Caco-2 (cell line): Measurements from ENCODE around the gene MEGF6. TPM values are rescaled to one million over a fixed set of nuclear protein-coding genes. Genes with fewer than 3 reads are reported as not detected.
A peak's percentile ranks its signal among the peaks of the same experiment; 100 is the strongest.

Source experiments
- BruUV-seq: library from RNA; stranded (reverse); fragments of 400-500 nt; replicated peaks from 2 replicates; lab custom pipeline; 2021; lab: Mats Ljungman, UMichigan
- CTCF ChIA-PET: fragments of 300-600 bp; sonication (Branson Sonifier 250); formaldehyde crosslinking; loops from one replicate; lab custom pipeline; 2022; ENCODE audit warnings: antibody characterized with exemption; lab: Charles Lee
- POLR2A ChIA-PET: fragments of 300-600 bp; sonication (Branson Sonifier 250); formaldehyde crosslinking; loops from one replicate; lab custom pipeline; 2022; ENCODE audit warnings: antibody characterized with exemption; lab: Charles Lee
- DNase-seq, 2 experiments: peaks; one replicate each; pipeline versions ENCODE4 v3.0.0 to v3.0.0-alpha.2; 2020 to 2022
- H3K27me3 ChIP-seq: replicated peaks from 2 replicates; pipeline ENCODE4 v1.6.0; 2011; ENCODE audit warnings: low read length; ENCODE audit not compliant: control insufficient read depth, insufficient read depth
- H3K36me3 ChIP-seq: 2 replicates; pipeline ENCODE4 v1.5.1; 2011; ENCODE audit warnings: low read length; ENCODE audit not compliant: control insufficient read depth, insufficient read depth
- H3K4me1 ChIP-seq: fragments of 250-450 bp; sonication (Bioruptor Pico); 2 replicates; pipeline ENCODE4 v1.5.1; 2020; ENCODE audit warnings: mild to moderate bottlenecking
- H3K4me3 ChIP-seq: 2 replicates; pipeline ENCODE4 v1.5.1; 2011; ENCODE audit warnings: low read depth, mild to moderate bottlenecking, control low read depth, low read length
- H3K9me3 ChIP-seq: fragments of 250-450 bp; sonication (Bioruptor Pico); 2 replicates; pipeline ENCODE4 v1.5.1; 2020; ENCODE audit warnings: mild to moderate bottlenecking, moderate library complexity
- H3K27ac Mint-ChIP-seq: one replicate; pipeline ENCODE4 v1.8.0; 2022; ENCODE audit warnings: mixed read lengths; ENCODE audit not compliant: unreplicated experiment
- H3K27me3 Mint-ChIP-seq: one replicate; pipeline ENCODE4 v1.8.0; 2022; ENCODE audit warnings: mixed read lengths; ENCODE audit not compliant: insufficient read depth, unreplicated experiment
- H3K36me3 Mint-ChIP-seq: one replicate; pipeline ENCODE4 v1.8.0; 2022; ENCODE audit warnings: mild to moderate bottlenecking, mixed read lengths; ENCODE audit not compliant: insufficient read depth, unreplicated experiment
- H3K4me1 Mint-ChIP-seq: one replicate; pipeline ENCODE4 v1.8.0; 2022; ENCODE audit warnings: low read depth, mixed read lengths; ENCODE audit not compliant: unreplicated experiment
- H3K4me3 Mint-ChIP-seq: one replicate; pipeline ENCODE4 v1.8.0; 2022; ENCODE audit warnings: mild to moderate bottlenecking, moderate library complexity, mixed read lengths; ENCODE audit not compliant: unreplicated experiment
- H3K9me3 Mint-ChIP-seq: one replicate; pipeline ENCODE4 v1.8.0; 2022; ENCODE audit warnings: mixed read lengths; ENCODE audit not compliant: unreplicated experiment
- CTCF ChIP-seq, 2 experiments: fragments of 200-600 bp in 1 of 2; IDR thresholded peaks; 1 replicate in 1 of 2; 2 replicates in 1 of 2; pipeline versions ENCODE4 v1.5.1 to v1.8.0; 2011 to 2022; ENCODE audit warnings: antibody characterized with exemption in 1 of 2, control low read depth in 1 of 2, inconsistent platforms in 1 of 2, low read depth in 1 of 2, low read length in 1 of 2, mild to moderate bottlenecking in 1 of 2, moderate library complexity in 1 of 2; ENCODE audit not compliant: insufficient read depth in 1 of 2, severe bottlenecking in 1 of 2, unreplicated experiment in 1 of 2
- intact Hi-C: fragments of 100-400 bp; cut with micrococcal nuclease; formaldehyde crosslinking; loops from one replicate; pipeline ENCODE4 v1.10.0; 2022; ENCODE audit not compliant: unreplicated experiment
- total RNA-seq: library from RNA; stranded (reverse); gene quantifications from 2 replicates; pipeline ENCODE4 v1.2.3, GENCODE V29; 2022

The MEGF6 gene
- total RNA-seq, 1 experiment from 2014 or later, result 13.3 TPM

- DNase-seq, result no peak
- ChIA-PET POLR2A (interaction anchor here (0.5 to 1.4 kb wide), 2 partner anchors 17 to 1562 kb away, joined by 3 to 31 read pairs; partner anchors contain the start of gene ARHGEF16), CTCF (interaction anchor here (0.5 to 2.1 kb wide), 10 partner anchors 8 to 1276 kb away, joined by 3 to 173 read pairs (median 4); partner anchors contain the start of genes ARHGEF16 and PANK4)
- Histone ChIP-seq H3K4me1 (peaks cover 18% of the 10 kb centered on the region), H3K36me3 (no peaks in the 10 kb centered on the region; the same call in 1 of the 2 replicates), H3K27me3 (no peaks in the 10 kb centered on the region), H3K4me3 (no peak overlapping the region), H3K9me3 (no peaks in the 10 kb centered on the region)
- intact Hi-C loops, result loop anchor here (1.0 kb wide), 2 partner anchors 11 to 18 kb away; no protein-coding TSS in a partner anchor
- no peaks in the 10 kb centered on the region for H3K9me3 Mint-ChIP-seq
- peak overlapping the region; percentile 62 for H3K4me3 Mint-ChIP-seq
- H3K4me1 Mint-ChIP-seq, result peaks cover 10% of the 10 kb centered on the region
- peak overlapping the region; percentile 95 for H3K27ac Mint-ChIP-seq
- peaks cover 20% of the 10 kb centered on the region for H3K36me3 Mint-ChIP-seq
- H3K27me3 Mint-ChIP-seq, result no peaks in the 10 kb centered on the region
- BruUV-seq, result no TSS peak
- TF ChIP-seq CTCF (IDR thresholded peaks at IDR 0.05; ENCODE audit: insufficient read depth in 1 of 2, low read depth in 1 of 2, low read length in 1 of 2, severe bottlenecking in 1 of 2, unreplicated experiment in 1 of 2), result no peak
Observed at GRCh38 chr1:3470650-3471355, 140.5 kb downstream of the MEGF6 start.

- peaks cover 18% of the 10 kb centered on the region for H3K4me1 ChIP-seq
- Mint-ChIP-seq H3K4me1 (peaks cover 10% of the 10 kb centered on the region), H3K27me3 (no peaks in the 10 kb centered on the region), H3K4me3 (peak overlapping the region; percentile 62), H3K9me3 (no peaks in the 10 kb centered on the region), H3K27ac (peak overlapping the region; percentile 95), H3K36me3 (peaks cover 24% of the 10 kb centered on the region)
- POLR2A ChIA-PET, result no interaction called here
- BruUV-seq, result no TSS peak
- intact Hi-C loops, result no loop called here
- no peaks in the 10 kb centered on the region for H3K27me3 ChIP-seq
- CTCF ChIA-PET, result interaction anchor here (2.3 kb wide), 1 partner anchor 17 kb away, joined by 10 read pairs; no protein-coding TSS in a partner anchor
- H3K9me3 ChIP-seq, result no peaks in the 10 kb centered on the region
- peaks cover under 1% of the 10 kb centered on the region; the same call in 1 of the 2 replicates for H3K36me3 ChIP-seq
- H3K4me3 ChIP-seq, result no peak overlapping the region
- TF ChIP-seq CTCF (IDR thresholded peaks at IDR 0.05; ENCODE audit: insufficient read depth in 1 of 2, low read depth in 1 of 2, low read length in 1 of 2, severe bottlenecking in 1 of 2, unreplicated experiment in 1 of 2), result no peak
- DNase-seq, result no peak
Observed at GRCh38 chr1:3469849-3470649, 141.3 kb downstream of the MEGF6 start.
